H1 (cell line): ENCODE measurements around the gene FGGY. TPM values are rescaled to one million over a fixed set of nuclear protein-coding genes. Genes with fewer than 3 reads are reported as not detected.

Experiments used
- BRCA1 ChIP-seq: IDR thresholded peaks from 2 replicates; pipeline ENCODE4 v1.6.1; 2012; ENCODE audit warnings: low read depth, low read length, improper control_type of control experiment
- GTF2F1 ChIP-seq: IDR thresholded peaks from 2 replicates; pipeline ENCODE4 v1.6.1; 2012; ENCODE audit warnings: low read depth, low read length, improper control_type of control experiment, borderline replicate concordance
- JUND ChIP-seq: IDR thresholded peaks from 2 replicates; pipeline ENCODE4 v1.6.1; 2011; ENCODE audit warnings: mild to moderate bottlenecking, improper control_type of control experiment, low read length
- RAD21 ChIP-seq, 2 experiments: IDR thresholded peaks in 1 of 2; conservative IDR thresholded peaks in 1 of 2; 2 replicates each; pipeline ENCODE4 v1.6.1; 2011; ENCODE audit warnings: low read depth in 2 of 2, low read length in 2 of 2, improper control_type of control experiment in 1 of 2, inconsistent platforms in 1 of 2, mild to moderate bottlenecking in 1 of 2, moderate library complexity in 1 of 2
- TAF7 ChIP-seq: optimal IDR thresholded peaks from 2 replicates; pipeline ENCODE3; 2011; ENCODE audit warnings: low read depth, mild to moderate bottlenecking, inconsistent platforms, low read length, moderate library complexity, borderline replicate concordance
- TEAD4 ChIP-seq: IDR thresholded peaks from 2 replicates; pipeline ENCODE4 v1.6.1; 2012; ENCODE audit warnings: low read depth, low read length, inconsistent platforms, mixed read lengths
- polyA plus RNA-seq, 7 experiments: library from polyadenylated mRNA; depleted of rRNA in 3 of 7; stranded (reverse) in 5 of 7; unstranded in 2 of 7; fragments of >200 nt in 5 of 7; fragments of 200-250 nt in 2 of 7; gene quantifications; 1 replicate in 5 of 7; 2 replicates in 1 of 7; 4 replicates in 1 of 7; pipeline versions ENCODE4 v1.2.1 to v1.2.3, GENCODE V29; 2011 to 2013; ENCODE audit warnings: missing spikeins in 2 of 7, mixed read lengths in 2 of 7
- total RNA-seq: library from RNA; stranded (reverse); fragmentation: NEBNext Ultra II Directional; extraction: Animal tissue kit (Norgen Biotek cat#: 25700); gene quantifications from 2 replicates; pipeline ENCODE4 v1.2.1, GENCODE V29; 2021
- TF ChIP-seq, protein P1 (sequence below): IDR thresholded peaks from 2 replicates; pipeline ENCODE4 v1.6.1; 2012; ENCODE audit warnings: inconsistent platforms

Gene FGGY
- total and polyA plus RNA-seq, 2 of the 8 experiments (the other 6 are each of a cell fraction or from before 2014, with no cell fraction given), result 10.3 to 12.5 TPM

DNA sequence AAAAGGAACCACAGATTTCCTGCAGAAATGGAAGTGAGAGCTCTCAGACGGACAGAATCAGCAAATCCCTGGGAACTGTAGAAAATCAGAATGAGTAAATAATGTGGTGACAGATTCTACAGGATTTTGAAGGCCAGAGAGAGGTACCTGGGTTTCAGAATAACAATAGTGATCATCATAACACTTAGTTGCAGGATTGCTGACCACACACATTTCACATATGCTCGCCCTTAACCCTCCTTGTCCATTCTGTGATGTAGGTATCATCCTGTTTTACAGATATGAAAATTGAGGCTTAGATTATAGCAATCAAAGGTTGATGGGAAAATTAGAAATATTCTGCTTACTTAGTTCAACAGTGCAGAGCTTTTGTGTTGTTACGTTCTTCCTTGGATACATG is 419.9 kb downstream of the FGGY start (continued):
- TF ChIP-seq GTF2F1 (no peak), JUND (no peak), TAF7 (no peak), RAD21 (IDR thresholded peaks at IDR 0.05 in 1 of 2, conservative IDR thresholded peaks at IDR 0.05 in 1 of 2; ENCODE audit: low read depth in 2 of 2, low read length in 2 of 2) (no peak), TEAD4 (no peak), BRCA1 (no peak)
- TF ChIP-seq, protein P1, sequence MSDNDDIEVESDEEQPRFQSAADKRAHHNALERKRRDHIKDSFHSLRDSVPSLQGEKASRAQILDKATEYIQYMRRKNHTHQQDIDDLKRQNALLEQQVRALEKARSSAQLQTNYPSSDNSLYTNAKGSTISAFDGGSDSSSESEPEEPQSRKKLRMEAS, result no peak
